ENCODE data around the gene SOX1. TPM values are rescaled to one million over a fixed set of nuclear protein-coding genes. Genes with fewer than 3 reads are reported as not detected.

The SOX1 gene
- total RNA-seq, 1 donor from 2014 or later = not detected

GRCh38 chr13:112064222-112064621, 2.7 kb upstream of the SOX1 start:
- Histone ChIP-seq H3K4me3 (ENCODE audit: low read length in 3 of 3) (no peak overlapping the region), H3K27me3 (ENCODE audit: control insufficient read depth in 3 of 3, insufficient read depth in 3 of 3, low read length in 3 of 3) (peaks cover 71 to 83% (median 77%) of the 10 kb centered on the region in 3 donors), H3K9me3 (ENCODE audit: control insufficient read depth in 3 of 3, low read length in 3 of 3) (no peaks in the 10 kb centered on the region), H3K36me3 (ENCODE audit: control insufficient read depth in 3 of 3, insufficient read depth in 3 of 3, low read length in 3 of 3) (no peaks in the 10 kb centered on the region), H3K27ac (ENCODE audit: low read depth, low read length) (no peak overlapping the region), H3K4me1 (ENCODE audit: control insufficient read depth in 3 of 3, insufficient read depth in 3 of 3, low read length in 3 of 3) (peaks cover 2 to 8% (median 3%) of the 10 kb centered on the region in 3 donors), H3K9ac (ENCODE audit: low read depth in 1 of 3, low read length in 3 of 3) (no peak overlapping the region)

- Histone ChIP-seq H3K4me3 (ENCODE audit: low read length in 3 of 3) (no peak overlapping the region), H3K27ac (ENCODE audit: low read depth, low read length) (no peak overlapping the region), H3K4me1 (ENCODE audit: control insufficient read depth in 3 of 3, insufficient read depth in 3 of 3, low read length in 3 of 3) (peaks cover 2 to 8% (median 3%) of the 10 kb centered on the region in 3 donors), H3K27me3 (ENCODE audit: control insufficient read depth in 3 of 3, insufficient read depth in 3 of 3, low read length in 3 of 3) (peaks cover 69 to 82% (median 74%) of the 10 kb centered on the region in 3 donors), H3K9ac (ENCODE audit: low read depth in 1 of 3, low read length in 3 of 3) (no peak overlapping the region), H3K36me3 (ENCODE audit: control insufficient read depth in 3 of 3, insufficient read depth in 3 of 3, low read length in 3 of 3) (no peaks in the 10 kb centered on the region), H3K9me3 (ENCODE audit: control insufficient read depth in 3 of 3, low read length in 3 of 3) (no peaks in the 10 kb centered on the region)
Observed at GRCh38 chr13:112065521-112065866, 1.5 kb upstream of the SOX1 start.

DNA sequence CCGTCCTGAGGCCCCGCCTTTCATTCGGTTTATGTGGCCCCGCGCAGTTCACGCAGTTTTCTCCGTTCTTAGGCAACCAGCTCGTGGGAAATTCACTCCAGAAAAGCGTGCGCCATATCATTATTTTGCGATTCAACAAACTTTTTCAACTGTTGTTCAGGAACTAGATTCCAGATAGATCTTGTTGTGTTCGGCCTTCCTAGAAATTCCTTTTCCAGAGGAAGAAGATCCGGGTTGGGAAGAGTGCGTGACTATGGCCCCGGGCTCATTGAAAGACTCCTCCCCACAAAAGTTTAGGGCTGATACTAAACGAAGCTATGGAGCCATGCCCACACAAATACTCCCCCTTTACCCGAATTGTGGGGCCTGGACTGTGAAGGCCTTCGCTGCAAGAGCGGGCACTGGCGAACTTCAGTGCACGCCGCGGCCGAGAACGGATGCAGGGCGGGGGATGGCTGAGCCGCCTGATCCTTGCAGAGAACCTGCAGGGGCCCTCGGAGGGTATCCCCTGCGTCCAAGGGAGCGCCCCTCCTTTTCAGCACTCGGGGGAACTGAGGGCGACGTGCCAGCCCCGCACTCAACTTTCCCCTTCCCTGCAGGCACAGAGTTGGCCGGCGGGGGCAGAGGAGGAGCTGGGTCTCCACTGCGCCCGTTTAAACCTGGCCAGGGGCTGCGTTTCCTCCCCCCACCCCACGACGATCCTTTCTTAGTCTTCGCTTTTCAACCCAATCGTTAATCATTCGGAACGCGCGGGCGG, 904 bp upstream of the SOX1 start:
- no peak overlapping the region for H3K9ac ChIP-seq (ENCODE audit: low read depth in 1 of 3, low read length in 3 of 3)
- peaks cover 2 to 8% (median 3%) of the 10 kb centered on the region in 3 donors for H3K4me1 ChIP-seq (ENCODE audit: control insufficient read depth in 3 of 3, insufficient read depth in 3 of 3, low read length in 3 of 3)
- no peak overlapping the region for H3K27ac ChIP-seq (ENCODE audit: low read depth, low read length)
- H3K36me3 ChIP-seq (ENCODE audit: control insufficient read depth in 3 of 3, insufficient read depth in 3 of 3, low read length in 3 of 3) = no peaks in the 10 kb centered on the region
- peak overlapping the region; percentile 14 to 41 (median 20) for H3K4me3 ChIP-seq (ENCODE audit: low read length in 3 of 3)
- H3K9me3 ChIP-seq (ENCODE audit: control insufficient read depth in 3 of 3, low read length in 3 of 3) = no peaks in the 10 kb centered on the region
- H3K27me3 ChIP-seq (ENCODE audit: control insufficient read depth in 3 of 3, insufficient read depth in 3 of 3, low read length in 3 of 3) = peaks cover 68 to 82% (median 73%) of the 10 kb centered on the region in 3 donors

DNA sequence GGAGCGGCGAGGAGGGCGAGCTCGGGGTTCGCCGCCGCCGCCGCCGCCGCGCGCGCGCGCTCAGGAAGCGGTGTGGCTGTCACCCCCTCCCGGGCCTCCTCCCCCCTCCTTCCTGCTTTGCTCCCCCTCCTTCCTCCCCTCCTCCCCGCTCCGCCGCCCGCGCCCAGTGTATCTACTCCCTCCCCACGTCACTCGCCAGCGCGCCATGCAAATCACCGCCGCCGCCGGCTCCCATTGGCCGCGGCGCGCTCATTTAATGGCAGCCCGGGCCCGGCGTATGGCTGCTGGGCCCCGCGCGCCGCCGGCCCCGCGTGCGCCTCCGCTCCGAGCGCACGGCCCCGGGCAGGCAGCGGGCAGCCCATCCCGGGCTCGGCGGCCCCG, 335 bp upstream of the SOX1 start:
- Histone ChIP-seq H3K27me3 (ENCODE audit: control insufficient read depth in 3 of 3, insufficient read depth in 3 of 3, low read length in 3 of 3) (peaks cover 69 to 82% (median 73%) of the 10 kb centered on the region in 3 donors), H3K9me3 (ENCODE audit: control insufficient read depth in 3 of 3, low read length in 3 of 3) (no peaks in the 10 kb centered on the region), H3K4me3 (ENCODE audit: low read length in 3 of 3) (peak overlapping the region in 1 of 3 donors; percentile 20), H3K27ac (ENCODE audit: low read depth, low read length) (no peak overlapping the region), H3K9ac (ENCODE audit: low read depth in 1 of 3, low read length in 3 of 3) (no peak overlapping the region), H3K4me1 (ENCODE audit: control insufficient read depth in 3 of 3, insufficient read depth in 3 of 3, low read length in 3 of 3) (peaks cover 2 to 8% (median 3%) of the 10 kb centered on the region in 3 donors), H3K36me3 (ENCODE audit: control insufficient read depth in 3 of 3, insufficient read depth in 3 of 3, low read length in 3 of 3) (no peaks in the 10 kb centered on the region)

GRCh38 chr13:112067871-112068539, 1.1 kb downstream of the SOX1 start:
- peaks cover 62 to 74% (median 64%) of the 10 kb centered on the region in 3 donors for H3K27me3 ChIP-seq (ENCODE audit: control insufficient read depth in 3 of 3, insufficient read depth in 3 of 3, low read length in 3 of 3)
- H3K36me3 ChIP-seq (ENCODE audit: control insufficient read depth in 3 of 3, insufficient read depth in 3 of 3, low read length in 3 of 3) = no peaks in the 10 kb centered on the region
- H3K9me3 ChIP-seq (ENCODE audit: control insufficient read depth in 3 of 3, low read length in 3 of 3) = no peaks in the 10 kb centered on the region
- H3K4me3 ChIP-seq (ENCODE audit: low read length in 3 of 3) = no peak overlapping the region
- peaks cover 2 to 8% (median 3%) of the 10 kb centered on the region in 3 donors for H3K4me1 ChIP-seq (ENCODE audit: control insufficient read depth in 3 of 3, insufficient read depth in 3 of 3, low read length in 3 of 3)
- H3K9ac ChIP-seq (ENCODE audit: low read depth in 1 of 3, low read length in 3 of 3) = no peak overlapping the region
- H3K27ac ChIP-seq (ENCODE audit: low read depth, low read length) = no peak overlapping the region

DNA sequence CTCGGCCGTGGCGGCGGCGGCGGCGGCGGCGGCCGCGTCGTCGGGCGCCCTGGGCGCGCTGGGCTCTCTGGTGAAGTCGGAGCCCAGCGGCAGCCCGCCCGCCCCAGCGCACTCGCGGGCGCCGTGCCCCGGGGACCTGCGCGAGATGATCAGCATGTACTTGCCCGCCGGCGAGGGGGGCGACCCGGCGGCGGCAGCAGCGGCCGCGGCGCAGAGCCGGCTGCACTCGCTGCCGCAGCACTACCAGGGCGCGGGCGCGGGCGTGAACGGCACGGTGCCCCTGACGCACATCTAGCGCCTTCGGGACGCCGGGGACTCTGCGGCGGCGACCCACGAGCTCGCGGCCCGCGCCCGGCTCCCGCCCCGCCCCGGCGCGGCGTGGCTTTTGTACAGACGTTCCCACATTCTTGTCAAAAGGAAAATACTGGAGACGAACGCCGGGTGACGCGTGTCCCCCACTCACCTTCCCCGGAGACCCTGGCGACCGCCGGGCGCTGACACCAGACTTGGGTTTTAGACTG, 1.7 kb downstream of the SOX1 start:
- H3K4me3 ChIP-seq (ENCODE audit: low read length in 3 of 3) = no peak overlapping the region
- no peak overlapping the region for H3K27ac ChIP-seq (ENCODE audit: low read depth, low read length)
- H3K9me3 ChIP-seq (ENCODE audit: control insufficient read depth in 3 of 3, low read length in 3 of 3) = no peaks in the 10 kb centered on the region
- H3K27me3 ChIP-seq (ENCODE audit: control insufficient read depth in 3 of 3, insufficient read depth in 3 of 3, low read length in 3 of 3) = peaks cover 56 to 74% (median 60%) of the 10 kb centered on the region in 3 donors
- H3K36me3 ChIP-seq (ENCODE audit: control insufficient read depth in 3 of 3, insufficient read depth in 3 of 3, low read length in 3 of 3) = no peaks in the 10 kb centered on the region
- no peak overlapping the region for H3K9ac ChIP-seq (ENCODE audit: low read depth in 1 of 3, low read length in 3 of 3)
- peaks cover 2 to 8% (median 4%) of the 10 kb centered on the region in 3 donors for H3K4me1 ChIP-seq (ENCODE audit: control insufficient read depth in 3 of 3, insufficient read depth in 3 of 3, low read length in 3 of 3)

- H3K4me1 ChIP-seq (ENCODE audit: control insufficient read depth in 3 of 3, insufficient read depth in 3 of 3, low read length in 3 of 3) = peaks cover 2 to 8% (median 7%) of the 10 kb centered on the region in 3 donors
- H3K4me3 ChIP-seq (ENCODE audit: low read length in 3 of 3) = no peak overlapping the region
- H3K36me3 ChIP-seq (ENCODE audit: control insufficient read depth in 3 of 3, insufficient read depth in 3 of 3, low read length in 3 of 3) = no peaks in the 10 kb centered on the region
- no peaks in the 10 kb centered on the region for H3K9me3 ChIP-seq (ENCODE audit: control insufficient read depth in 3 of 3, low read length in 3 of 3)
- H3K27ac ChIP-seq (ENCODE audit: low read depth, low read length) = no peak overlapping the region
- peaks cover 53 to 74% (median 60%) of the 10 kb centered on the region in 3 donors for H3K27me3 ChIP-seq (ENCODE audit: control insufficient read depth in 3 of 3, insufficient read depth in 3 of 3, low read length in 3 of 3)
- no peak overlapping the region for H3K9ac ChIP-seq (ENCODE audit: low read depth in 1 of 3, low read length in 3 of 3)
Observed at GRCh38 chr13:112069061-112069844, 2.3 kb downstream of the SOX1 start.

GRCh38 chr13:112069845-112070251, 2.9 kb downstream of the SOX1 start:
- H3K27ac ChIP-seq (ENCODE audit: low read depth, low read length) = no peak overlapping the region
- peaks cover 2 to 8% (median 7%) of the 10 kb centered on the region in 3 donors for H3K4me1 ChIP-seq (ENCODE audit: control insufficient read depth in 3 of 3, insufficient read depth in 3 of 3, low read length in 3 of 3)
- H3K36me3 ChIP-seq (ENCODE audit: control insufficient read depth in 3 of 3, insufficient read depth in 3 of 3, low read length in 3 of 3) = no peaks in the 10 kb centered on the region
- no peak overlapping the region for H3K4me3 ChIP-seq (ENCODE audit: low read length in 3 of 3)
- peaks cover 53 to 75% (median 60%) of the 10 kb centered on the region in 3 donors for H3K27me3 ChIP-seq (ENCODE audit: control insufficient read depth in 3 of 3, insufficient read depth in 3 of 3, low read length in 3 of 3)
- no peaks in the 10 kb centered on the region for H3K9me3 ChIP-seq (ENCODE audit: control insufficient read depth in 3 of 3, low read length in 3 of 3)
- H3K9ac ChIP-seq (ENCODE audit: low read depth in 1 of 3, low read length in 3 of 3) = no peak overlapping the region

DNA sequence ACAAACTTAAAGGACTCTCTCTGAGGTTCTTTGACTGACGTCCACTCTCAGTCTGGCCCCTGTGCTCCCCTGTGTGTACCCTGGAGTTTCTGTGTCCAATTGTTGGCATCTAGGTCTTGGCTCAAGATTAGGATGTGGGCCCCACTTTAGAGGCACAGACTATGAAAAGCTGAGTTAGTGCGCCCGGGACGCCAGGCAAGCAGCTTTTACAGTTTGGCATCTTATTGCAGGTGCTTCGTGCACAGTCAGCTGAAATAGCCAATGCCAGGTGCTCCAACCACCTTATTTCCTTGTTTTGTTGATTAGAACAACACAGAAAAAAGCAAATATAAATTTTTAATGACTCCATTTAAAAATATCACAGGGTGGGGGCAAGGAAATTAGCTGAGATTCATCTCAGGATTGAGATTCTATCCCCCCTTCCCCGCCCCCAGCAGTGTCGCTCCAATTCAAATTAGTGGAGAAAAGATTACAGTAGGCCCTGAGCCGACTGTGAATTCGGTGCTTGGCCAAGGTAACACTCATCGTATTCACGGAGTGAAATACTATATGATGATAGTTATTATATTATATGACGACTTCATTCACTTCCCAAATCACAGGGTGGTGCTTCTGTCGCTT, 4.3 kb downstream of the SOX1 start:
- Histone ChIP-seq H3K4me3 (ENCODE audit: low read length in 3 of 3) (no peak overlapping the region), H3K36me3 (ENCODE audit: control insufficient read depth in 3 of 3, insufficient read depth in 3 of 3, low read length in 3 of 3) (no peaks in the 10 kb centered on the region), H3K9ac (ENCODE audit: low read depth in 1 of 3, low read length in 3 of 3) (no peak overlapping the region), H3K27ac (ENCODE audit: low read depth, low read length) (no peak overlapping the region), H3K9me3 (ENCODE audit: control insufficient read depth in 3 of 3, low read length in 3 of 3) (no peaks in the 10 kb centered on the region), H3K4me1 (ENCODE audit: control insufficient read depth in 3 of 3, insufficient read depth in 3 of 3, low read length in 3 of 3) (peaks cover 2 to 6% (median 5%) of the 10 kb centered on the region in 3 donors), H3K27me3 (ENCODE audit: control insufficient read depth in 3 of 3, insufficient read depth in 3 of 3, low read length in 3 of 3) (peaks cover 57 to 76% (median 62%) of the 10 kb centered on the region in 3 donors)
